GM12801 (cell line): ENCODE results near the gene IDI1.

Source experiments
- CTCF ChIP-seq: IDR thresholded peaks from one replicate; pipeline ENCODE4 v1.5.1; 2011; ENCODE audit warnings: control low read depth; ENCODE audit not compliant: insufficient read length; ENCODE audit errors: extremely low read depth

IDI1 gene

GRCh38 chr10:1024103-1024502 lies 24.8 kb downstream of the IDI1 start:
- no peak for TF ChIP-seq CTCF

GRCh38 chr10:1022413-1022812 lies 26.5 kb downstream of the IDI1 start:
- no peak for TF ChIP-seq CTCF

GRCh38 chr10:1020958-1021357 lies 28.0 kb downstream of the IDI1 start:
- TF ChIP-seq CTCF, result no peak

- no peak for TF ChIP-seq CTCF
Observed at GRCh38 chr10:1020460-1020859, 28.5 kb downstream of the IDI1 start.

GRCh38 chr10:1019362-1019761 lies 29.6 kb downstream of the IDI1 start:
- no peak for TF ChIP-seq CTCF

- TF ChIP-seq CTCF, result no peak
Observed at GRCh38 chr10:1015688-1016087, 33.2 kb downstream of the IDI1 start.

- no peak for TF ChIP-seq CTCF
Observed at GRCh38 chr10:1011696-1012095, 37.2 kb downstream of the IDI1 start.

- TF ChIP-seq CTCF, result no peak
Observed at GRCh38 chr10:1010703-1011102, 38.2 kb downstream of the IDI1 start.
